GM18508 (cell line): Measurements from ENCODE around the gene CETP.
"Not testable (repeated sequence)": the region's sequence is repeated elsewhere in the genome, so short reads cannot be mapped to it uniquely, and the experiment has no call there.

Experiments
- ATAC-seq: cut with Tn5 transposase; IDR thresholded peaks from one replicate; pipeline ENCODE4 v1.9.1; 2021; ENCODE audit warnings: moderate number of reproducible peaks; ENCODE audit not compliant: insufficient read depth, unreplicated experiment

CETP gene

GRCh38 chr16:56994311-56994710 is 32.6 kb downstream of the CETP start:
- ATAC-seq = no peak

- no peak for ATAC-seq
Measured at GRCh38 chr16:56995136-56995805, 33.5 kb downstream of the CETP start.

- no peak for ATAC-seq
Measured at GRCh38 chr16:56997264-56997663, 35.5 kb downstream of the CETP start.

- ATAC-seq = no peak
Measured at GRCh38 chr16:56997931-56998330, 36.2 kb downstream of the CETP start.

- ATAC-seq = no peak
Measured at GRCh38 chr16:56998352-56998751, 36.6 kb downstream of the CETP start.

GRCh38 chr16:56998861-56999260 is 37.1 kb downstream of the CETP start:
- ATAC-seq = no peak

- no peak for ATAC-seq
Measured at GRCh38 chr16:56999409-57000270, 37.9 kb downstream of the CETP start.

GRCh38 chr16:57000271-57001025 is 38.7 kb downstream of the CETP start:
- ATAC-seq = no peak

GRCh38 chr16:57001026-57001679 is 39.4 kb downstream of the CETP start:
- ATAC-seq = no peak

GRCh38 chr16:57003439-57004386 is 42.0 kb downstream of the CETP start:
- ATAC-seq = no peak

- no peak for ATAC-seq
Measured at GRCh38 chr16:57004387-57005250, 42.9 kb downstream of the CETP start.

GRCh38 chr16:57005597-57005996 is 43.8 kb downstream of the CETP start:
- not testable (repeated sequence) for ATAC-seq

- ATAC-seq = no peak
Measured at GRCh38 chr16:57007050-57007449, 45.3 kb downstream of the CETP start.

- no peak for ATAC-seq
Measured at GRCh38 chr16:57007530-57007929, 45.8 kb downstream of the CETP start.

- ATAC-seq = no peak
Measured at GRCh38 chr16:57008440-57008839, 46.7 kb downstream of the CETP start.

GRCh38 chr16:57009643-57010170 is 48.0 kb downstream of the CETP start:
- ATAC-seq = no peak

GRCh38 chr16:57012353-57012752 is 50.6 kb downstream of the CETP start:
- ATAC-seq = no peak

GRCh38 chr16:57013229-57013628 is 51.5 kb downstream of the CETP start:
- no peak for ATAC-seq
